ENCODE measurements around the gene CYP2U1.
"Not testable (repeated sequence)": the region's sequence is repeated elsewhere in the genome, so short reads cannot be mapped to it uniquely, and the experiment has no call there.

CYP2U1 gene

DNA sequence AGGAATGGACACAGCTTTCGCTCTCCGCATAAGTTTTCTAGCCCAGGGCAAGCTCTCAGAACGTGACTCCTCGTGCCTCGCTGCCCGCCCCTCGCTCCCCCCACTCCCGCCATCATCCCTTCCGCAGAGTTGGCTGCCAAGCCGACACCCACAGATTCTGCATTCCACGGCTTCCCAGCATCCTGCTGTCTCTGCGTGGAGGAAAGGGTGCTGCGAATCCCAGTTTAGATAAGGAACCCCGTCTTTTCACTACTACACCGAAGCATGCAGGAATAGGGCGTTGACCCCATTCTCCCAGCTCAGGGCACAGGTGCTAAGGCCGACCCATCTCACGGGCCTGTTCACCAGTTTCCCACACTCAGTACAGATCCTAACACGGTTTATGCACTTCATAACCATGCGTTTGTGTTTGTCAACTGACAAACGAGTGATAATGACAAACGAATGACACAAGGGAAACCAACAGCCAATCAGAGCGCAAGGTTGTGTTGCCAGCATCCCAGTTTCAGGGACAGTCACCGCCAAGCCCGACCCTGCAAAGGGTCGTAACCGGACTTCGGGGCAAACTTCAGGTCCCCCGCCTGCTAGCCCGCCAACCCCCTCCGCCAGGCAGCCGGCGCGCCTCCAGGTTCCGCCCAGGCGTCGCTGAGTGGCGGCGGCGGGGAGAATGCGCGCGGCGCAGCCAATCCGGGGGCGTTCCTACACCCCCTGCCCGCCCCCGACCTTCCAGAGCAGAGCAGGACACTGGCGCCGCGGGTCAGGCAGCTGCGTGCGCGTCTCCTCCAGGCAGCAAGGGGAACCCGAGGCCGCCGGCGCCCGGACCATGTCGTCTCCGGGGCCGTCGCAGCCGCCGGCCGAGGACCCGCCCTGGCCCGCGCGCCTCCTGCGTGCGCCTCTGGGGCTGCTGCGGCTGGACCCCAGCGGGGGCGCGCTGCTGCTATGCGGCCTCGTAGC, at the start of gene CYP2U1:
CYP2U1 (plus strand) TSS at position 729 of the 954 bp plus-strand sequence; CDS start at position 824, 95 bp downstream.
- peak; percentile 71 for DNase-seq (ENCODE audit: low read depth)

DNA sequence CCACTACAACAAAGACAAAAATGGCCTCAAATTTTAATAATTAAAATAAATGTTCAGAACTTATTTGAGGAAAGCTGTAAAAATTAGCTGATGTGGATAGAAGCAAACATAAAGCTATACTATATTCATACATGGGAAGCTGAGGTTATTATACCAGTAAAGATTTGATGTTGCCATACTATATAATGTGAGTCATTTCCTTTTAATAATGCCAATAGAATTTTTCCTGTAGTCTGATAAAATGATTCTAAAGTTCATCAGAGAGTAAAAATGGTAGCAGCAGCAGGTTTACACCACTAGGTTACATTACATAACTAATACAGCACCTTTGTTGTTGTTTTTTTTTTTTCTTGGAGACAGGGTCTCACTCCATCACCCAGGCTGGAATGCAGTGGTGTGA, 45.5 kb upstream of the CYP2U1 start:
- no peak for DNase-seq (ENCODE audit: low read depth)

DNA sequence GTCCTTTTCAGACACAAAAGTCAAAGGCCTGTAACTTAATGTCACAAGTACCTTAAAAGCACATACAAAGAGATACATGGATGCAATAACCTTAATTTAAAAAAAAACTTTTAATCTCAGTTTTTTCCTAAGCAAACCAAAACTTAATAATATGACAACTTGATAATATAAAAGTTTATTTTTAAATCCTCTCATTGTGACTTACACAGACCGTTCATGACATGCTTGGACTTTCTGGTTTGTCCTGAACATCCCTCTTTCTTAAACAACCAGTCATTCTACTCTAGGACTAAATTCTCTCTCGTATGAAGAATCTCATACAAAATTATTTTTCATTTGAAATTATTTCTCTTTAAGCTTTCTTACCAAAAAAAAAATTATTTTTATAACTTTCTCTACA, 43.1 kb upstream of the CYP2U1 start:
- no peak for DNase-seq (ENCODE audit: low read depth)

DNA sequence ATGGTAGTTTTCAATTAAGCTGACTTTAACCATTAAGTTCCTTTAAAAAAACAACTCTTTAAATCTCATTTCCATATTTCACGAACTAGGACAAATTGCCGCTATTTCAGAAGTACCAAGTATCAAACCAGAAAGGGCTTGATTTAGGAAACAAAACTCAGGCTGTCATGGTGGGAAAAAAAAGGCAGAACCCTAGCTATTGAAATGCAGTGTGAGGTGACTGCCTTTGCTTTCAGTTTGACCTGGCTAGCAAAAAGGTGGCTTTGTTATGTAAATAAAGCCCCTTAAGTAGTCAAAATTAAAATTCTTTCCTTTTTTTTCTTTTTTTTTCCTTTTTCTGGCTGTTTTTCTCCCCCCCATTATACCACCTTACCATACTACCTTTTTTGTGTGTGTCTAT, 40.6 kb upstream of the CYP2U1 start:
- no peak for DNase-seq (ENCODE audit: low read depth)

DNA sequence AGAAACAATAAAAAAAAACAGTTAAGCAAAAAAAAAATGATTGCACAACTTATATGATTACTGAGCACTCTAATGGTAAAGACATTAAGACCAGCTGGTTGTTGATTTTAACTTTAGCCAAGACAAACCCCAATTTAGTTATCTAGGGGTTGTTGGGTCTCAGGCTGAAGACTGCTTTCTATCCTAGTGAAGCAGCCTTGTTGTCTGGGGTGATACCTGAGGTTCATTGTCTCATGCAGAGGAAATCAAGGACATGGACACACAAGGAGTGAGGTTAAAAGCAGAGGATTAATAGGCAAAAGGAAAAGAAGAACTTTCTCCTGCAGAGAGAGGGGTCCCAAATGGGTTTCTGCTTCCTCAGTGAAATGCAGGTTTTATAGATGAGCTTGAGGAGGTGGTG, 40.0 kb upstream of the CYP2U1 start:
- DNase-seq (ENCODE audit: low read depth): no peak

DNA sequence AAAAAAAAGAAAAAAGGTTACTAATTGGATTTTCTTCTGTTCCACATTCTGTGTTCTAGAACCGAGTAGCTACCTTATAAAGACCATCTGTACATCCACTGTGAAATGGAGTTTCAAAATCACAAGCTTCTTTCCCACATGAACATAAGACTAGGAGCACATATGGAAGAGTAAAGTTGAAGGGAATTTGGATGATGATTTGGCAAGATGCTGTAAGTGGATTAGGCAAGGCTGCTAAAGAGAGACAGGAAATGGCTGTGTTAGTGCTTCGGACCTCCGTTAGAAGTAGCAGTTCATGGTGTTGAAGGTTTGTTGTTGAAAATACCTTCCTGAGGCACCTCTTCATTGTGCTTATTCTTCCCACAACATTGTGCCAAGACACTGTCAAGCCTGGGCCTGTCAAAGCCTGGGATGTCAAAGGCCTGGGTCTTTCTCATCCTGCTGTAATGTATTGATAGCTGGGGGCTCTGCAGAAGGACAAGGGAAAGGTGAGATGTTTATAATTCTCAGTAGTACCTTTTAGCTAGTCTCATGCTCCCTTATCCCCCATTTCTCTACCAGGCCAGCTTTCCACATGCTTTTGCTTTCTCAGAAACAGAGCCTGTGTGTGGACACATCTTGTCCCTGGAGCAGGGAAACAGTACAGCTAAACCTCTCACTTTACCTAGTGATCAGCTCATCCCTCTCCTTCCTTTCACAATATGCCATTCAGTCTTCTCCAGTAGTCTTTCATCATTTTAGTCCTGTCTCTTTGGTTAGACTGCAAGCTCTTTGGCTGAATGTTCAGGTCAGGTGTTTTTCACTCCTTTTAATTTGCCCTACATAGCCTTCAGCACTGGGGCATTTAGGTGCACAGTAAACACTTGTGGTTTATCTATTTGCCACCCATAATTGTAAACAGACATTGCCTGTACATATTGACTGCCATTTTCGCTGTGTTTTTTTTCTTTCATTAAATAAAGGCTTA, 37.9 kb upstream of the CYP2U1 start:
- DNase-seq (ENCODE audit: low read depth): no peak

DNA sequence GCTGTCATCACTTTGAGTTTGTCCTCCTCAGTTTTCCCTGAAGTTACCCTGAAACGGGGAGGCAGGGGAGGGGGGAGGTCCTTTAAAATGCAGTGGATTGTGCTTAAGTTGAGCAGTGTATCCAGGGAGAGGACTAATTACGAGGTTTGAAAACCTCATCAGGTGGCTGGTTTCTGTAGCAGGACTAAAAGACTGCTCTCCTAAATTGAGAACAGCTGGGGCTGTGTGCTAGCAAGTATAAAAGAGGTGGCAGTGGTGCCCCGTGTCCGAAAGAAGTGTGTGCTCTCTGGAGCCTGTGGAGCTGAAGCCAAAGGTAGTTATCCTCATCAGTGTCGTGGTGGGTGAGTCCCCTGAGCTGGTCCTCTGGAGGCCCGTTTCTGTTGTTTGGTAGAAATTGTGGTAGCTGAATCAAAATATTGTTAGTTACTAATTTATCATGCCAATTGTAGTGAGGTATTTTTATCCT, 37.2 kb upstream of the CYP2U1 start:
- DNase-seq (ENCODE audit: low read depth): no peak

DNA sequence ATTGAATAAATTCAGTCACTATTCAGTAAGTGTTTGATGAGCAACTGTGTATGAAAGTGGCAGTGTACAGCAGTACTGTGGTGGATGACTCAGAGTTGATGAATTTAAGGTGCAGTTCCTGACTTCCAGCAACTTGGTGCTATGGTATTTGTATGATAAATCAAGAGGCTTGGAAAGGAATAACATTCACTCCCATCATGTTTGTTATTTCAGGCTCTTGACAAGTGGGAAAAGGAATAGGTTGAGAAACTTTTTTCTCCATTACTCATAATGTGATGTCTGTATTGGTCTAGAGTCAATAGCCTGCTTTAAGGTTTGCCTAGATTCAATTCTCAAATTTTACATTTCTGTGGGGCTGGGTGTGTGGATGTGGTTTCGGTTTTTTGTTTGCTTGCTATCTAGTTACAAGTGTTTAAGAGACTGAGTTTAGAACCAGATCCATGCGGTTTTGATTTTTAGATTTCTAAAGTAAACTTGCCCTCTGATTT, 35.1 kb upstream of the CYP2U1 start:
- no peak for DNase-seq (ENCODE audit: low read depth)

DNA sequence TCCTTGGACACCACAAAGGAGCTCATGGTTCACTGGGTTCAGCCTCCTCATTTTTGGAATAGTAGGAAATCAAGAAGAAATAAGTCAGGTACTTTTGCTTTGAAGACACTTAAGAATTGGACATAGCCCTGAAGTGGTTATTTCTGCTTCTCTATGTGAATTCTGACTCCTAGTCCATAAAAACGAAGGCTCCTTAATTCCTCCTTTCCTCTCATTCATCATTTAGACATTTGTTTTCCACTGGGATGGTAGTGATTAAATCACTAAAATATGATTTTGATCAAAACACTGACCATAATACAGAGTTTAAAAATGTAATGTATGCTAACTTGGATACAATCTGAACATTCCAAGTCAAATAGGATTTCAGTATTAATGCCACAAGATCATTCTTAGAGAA, 34.7 kb upstream of the CYP2U1 start:
- no peak for DNase-seq (ENCODE audit: low read depth)

DNA sequence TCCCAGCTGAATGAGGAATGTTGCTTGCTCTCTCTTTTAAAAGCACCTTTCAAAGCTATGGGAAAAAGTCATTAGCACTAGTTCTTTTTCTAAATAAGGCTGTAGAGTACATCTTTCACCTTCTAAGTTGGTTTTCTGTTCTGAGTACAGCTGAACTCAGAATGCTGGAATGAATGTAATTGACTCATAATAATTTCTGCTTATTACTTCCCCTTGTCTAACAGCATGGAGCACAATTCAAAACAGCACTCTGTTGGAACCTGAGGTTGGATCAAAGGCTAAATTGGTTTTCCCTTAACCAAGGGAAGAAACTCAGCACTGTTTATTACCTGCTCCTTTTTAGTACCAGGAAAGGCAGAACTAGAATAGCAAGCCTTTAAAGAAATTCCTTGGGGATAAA, 33.5 kb upstream of the CYP2U1 start:
- no peak for DNase-seq (ENCODE audit: low read depth)

DNA sequence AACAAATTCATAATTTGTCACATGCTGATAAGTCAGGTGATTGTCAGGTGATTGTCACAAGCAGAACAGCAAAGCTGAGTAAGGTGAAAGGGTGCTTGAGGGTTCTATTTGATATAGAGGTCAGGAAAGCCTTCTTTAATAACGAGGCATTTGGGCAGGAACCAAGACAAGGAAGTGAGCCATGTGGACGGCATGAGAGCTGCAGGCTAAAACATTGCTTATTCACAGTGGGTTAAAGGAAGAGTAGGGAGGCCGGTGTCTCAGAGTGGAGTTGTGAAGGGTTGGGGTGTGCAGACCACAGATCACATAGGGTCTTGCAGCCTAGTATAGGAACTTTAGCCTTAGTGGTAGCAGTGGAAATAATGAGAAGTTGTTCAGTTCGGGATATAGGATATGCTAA, 31.3 kb upstream of the CYP2U1 start:
- DNase-seq (ENCODE audit: low read depth): no peak

DNA sequence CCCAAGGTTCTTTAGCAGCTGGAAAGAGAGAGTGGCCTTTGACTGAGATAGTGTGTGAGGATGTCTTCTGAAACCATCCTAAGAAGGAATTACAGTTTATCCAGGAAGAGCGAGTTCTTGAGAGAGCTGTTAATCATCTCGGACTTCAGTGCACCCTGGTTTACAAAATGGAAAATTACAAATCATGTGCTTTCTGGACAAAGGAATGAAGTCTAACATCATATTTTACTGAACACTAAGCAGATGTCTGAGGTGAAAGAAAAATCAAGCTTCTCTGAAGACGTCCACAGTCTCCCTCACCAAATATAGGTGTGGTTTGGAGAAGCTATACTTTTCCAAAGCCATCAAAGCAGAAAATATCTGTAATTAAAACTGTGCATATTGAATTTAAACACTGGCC, 30.8 kb upstream of the CYP2U1 start:
- DNase-seq (ENCODE audit: low read depth): no peak

DNA sequence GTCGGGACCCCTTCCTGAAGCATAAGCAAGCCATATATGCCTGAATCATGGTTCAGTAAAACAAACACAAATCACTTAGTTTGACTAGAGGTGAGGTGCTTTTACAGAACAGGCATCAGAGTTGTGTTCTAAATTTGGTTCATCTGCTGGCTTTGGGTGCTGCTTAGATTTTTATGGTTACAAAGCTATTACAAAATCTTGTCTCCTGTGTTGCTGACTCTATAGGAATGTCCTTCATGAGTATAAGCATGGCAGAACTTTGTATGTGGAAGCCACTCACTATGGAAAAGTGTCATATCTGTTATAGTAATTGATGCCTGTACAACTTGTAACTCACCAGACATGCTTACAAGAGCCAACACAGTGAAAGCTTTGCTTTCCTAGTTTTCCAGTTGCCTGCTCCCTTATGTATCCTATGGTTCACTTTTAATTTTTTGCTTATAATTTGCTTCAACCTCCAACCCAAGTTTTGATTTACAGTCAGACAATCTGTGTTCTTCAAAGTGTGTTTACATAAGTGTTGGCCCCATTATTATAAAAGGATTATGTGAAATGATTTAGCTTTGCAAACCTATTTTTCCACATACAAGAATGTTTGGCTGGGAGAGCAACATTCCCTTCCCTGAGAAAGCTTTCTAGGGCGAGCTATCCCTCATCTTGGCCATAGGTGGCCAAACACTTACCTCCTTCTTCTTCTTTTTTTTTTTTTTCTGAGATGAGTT, 30.0 kb upstream of the CYP2U1 start:
- no peak for DNase-seq (ENCODE audit: low read depth)

DNA sequence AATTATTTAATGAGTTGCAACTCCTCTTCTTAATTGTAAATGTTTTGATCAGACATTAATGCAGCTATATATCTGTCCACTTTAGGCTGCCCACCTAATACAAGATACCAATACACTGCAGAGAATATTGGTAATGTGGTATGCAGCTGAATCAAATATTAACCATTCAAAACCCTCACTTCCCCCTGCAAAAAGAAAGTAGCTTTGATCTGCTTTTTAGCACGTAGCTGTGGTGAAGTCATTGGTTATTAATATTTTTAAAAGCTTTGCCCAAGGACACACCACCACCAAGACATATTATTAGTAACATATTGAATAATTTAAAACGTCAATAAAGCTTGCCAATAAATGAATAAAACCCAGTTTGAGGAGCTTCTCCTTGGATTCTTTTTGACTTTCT, 28.6 kb upstream of the CYP2U1 start:
- no peak for DNase-seq (ENCODE audit: low read depth)

DNA sequence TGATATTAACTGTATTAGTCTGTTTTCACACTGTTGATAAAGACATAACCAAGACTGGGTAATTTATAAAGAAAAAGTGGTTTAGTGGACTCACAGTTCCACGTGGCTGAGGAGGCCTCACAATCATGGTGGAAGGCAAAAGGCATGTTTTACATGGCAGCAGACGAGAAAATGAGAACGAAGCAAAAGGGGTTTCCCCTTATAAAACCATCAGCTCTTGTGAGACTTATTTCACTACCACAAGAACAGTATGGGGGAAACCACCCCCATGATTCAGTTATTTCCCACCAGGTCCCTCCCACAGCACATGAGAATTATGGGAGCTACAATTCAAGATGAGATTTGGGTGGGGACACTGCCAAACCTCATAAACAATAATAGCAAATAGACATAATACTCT, 26.3 kb upstream of the CYP2U1 start:
- not testable (repeated sequence) for DNase-seq (ENCODE audit: low read depth)

DNA sequence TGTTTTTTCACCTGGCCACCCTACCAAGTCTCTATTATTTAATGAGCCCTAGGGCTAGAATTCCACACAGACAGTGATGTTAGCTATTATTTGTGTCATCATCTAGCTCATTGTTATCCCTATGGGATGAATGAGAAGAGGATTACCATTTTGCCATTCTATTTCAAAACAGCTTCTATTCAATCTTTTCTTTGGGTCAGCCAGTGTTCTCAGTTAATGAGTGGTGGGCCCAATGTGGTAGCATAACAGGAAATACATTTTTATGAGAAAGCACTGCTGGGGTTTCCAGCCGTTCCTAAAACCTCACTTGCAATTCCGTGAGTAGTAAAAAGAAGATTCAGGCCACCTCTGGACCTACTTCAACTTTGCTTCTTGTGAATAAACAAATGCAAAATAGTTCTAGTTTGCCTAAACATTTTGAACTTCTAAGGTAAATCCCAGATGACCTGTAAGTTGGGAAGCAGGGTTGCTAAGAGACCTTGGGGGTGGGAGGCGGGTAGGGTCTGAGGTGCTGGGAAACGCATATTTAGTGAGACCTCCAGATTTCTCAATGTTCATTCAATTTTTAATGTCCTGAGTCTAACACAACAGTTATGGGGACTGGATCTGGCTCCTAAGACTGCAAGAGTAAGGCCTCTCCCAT, 24.8 kb upstream of the CYP2U1 start:
- DNase-seq (ENCODE audit: low read depth): no peak

DNA sequence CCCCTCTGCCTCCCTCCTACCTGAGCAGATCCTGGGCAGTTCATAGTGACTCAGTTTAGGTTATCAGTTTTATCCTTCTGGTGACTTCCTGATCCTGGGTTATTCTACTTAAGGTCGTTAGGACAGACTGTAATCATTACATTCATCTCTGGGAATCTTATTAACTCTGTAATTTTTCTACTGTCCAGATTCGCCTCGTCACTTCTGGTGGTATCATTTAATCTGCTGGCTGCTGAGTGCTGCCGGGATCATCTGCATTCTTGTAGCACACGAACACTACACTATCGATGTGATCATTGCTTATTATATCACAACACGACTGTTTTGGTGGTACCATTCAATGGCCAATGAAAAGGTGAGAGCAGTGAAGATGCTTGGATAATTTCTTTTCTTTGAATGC, 23.0 kb upstream of the CYP2U1 start:
- DNase-seq (ENCODE audit: low read depth): no peak

DNA sequence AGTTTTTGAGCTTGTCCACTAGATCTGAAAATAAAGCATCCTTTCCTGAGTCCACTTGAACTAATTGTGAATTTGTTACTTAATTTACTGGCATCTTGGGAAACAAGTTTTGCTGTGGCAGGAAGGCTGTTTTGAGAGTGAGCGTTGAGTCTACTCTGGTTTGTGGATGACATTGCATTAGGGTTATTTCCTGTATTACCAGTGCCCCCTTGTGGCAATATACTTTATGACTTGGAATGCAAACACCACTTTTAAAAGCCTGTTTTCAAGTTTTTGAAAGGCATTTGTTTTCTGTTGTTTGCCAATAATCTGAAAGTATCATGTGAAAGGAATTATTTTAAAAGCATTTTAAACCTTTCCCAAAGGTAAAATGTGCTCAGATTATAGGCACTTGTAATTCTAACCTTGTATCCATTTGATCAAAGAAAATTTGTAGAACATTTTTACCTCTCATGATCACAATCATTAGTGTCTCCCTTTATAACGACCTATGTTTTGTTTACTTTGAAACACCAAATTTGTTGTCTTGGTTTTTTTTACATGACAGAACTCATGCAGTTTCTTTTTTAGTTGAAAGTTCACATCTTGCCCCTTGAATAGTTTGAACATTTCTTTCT, 18.0 kb upstream of the CYP2U1 start:
- DNase-seq (ENCODE audit: low read depth): no peak

DNA sequence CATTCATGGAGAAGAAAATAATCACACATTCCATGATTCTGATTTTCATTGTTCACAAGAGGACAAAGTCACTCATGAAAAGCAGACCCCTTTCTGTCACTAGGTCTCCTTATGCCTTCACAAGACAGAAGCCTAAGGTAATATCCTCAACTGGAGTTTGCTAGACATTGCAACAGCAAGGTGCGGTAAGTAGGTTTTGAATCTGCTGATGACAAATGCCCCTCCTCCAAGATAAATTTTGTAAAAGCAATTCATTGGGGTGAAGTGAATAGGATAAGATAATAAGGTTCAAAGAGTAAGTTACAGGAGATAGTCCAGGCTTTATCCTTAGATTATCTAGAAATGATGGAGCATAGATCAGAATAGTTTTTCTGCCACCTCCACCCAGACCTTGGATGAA, 16.1 kb upstream of the CYP2U1 start:
- DNase-seq (ENCODE audit: low read depth): no peak

DNA sequence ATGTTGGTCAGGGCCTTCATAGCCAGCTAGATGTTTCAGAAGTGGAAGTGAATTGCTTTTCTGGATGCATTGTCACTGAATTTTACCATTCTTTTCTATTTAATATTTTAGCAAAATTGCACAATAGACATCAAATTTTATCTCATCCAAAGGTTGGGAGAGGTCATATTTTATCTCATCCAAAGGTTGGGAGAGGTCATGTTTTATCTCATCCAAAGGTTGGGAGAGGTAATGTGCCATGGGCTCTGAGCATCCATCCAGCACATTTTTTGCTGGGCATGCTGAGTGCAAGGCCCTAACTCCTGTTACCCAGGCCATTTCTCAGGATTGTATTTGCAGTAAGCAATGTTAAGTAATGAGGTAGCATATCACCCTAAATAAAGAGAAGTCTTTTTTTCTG, 14.7 kb upstream of the CYP2U1 start:
- DNase-seq (ENCODE audit: low read depth): no peak

DNA sequence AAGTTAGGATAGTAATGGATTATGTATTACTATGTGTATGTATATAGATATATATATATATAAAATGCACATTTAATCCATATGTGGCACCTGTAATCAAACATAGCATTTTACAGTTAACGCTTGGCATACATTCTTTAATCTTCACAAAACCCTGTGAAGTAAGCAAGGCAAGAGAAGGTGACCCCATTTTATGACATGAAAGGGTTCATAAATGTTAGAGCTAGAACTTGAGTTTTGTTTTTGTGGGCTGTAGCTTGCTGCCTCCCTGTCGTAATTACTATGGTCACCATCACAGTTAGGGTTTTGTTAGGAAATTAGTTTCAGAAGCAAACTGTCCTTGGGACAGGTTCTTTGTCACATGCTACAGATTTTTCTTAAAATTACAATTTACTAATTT, 13.8 kb upstream of the CYP2U1 start:
- DNase-seq (ENCODE audit: low read depth): no peak

Measured in activated T-helper 1 cell treated with Interleukin-2 at 50 U/mL for 16 hours (primary cell).